Central memory CD4-positive, alpha-beta T cell (primary cell): Measurements from ENCODE around the gene TENM3.

Source experiments
- DNase-seq: peaks from one replicate; pipeline ENCODE4 v3.0.0; 2022

Gene TENM3

GRCh38 chr4:182827954-182828353 lies 584.8 kb downstream of the TENM3 start:
- DNase-seq: no peak

DNA sequence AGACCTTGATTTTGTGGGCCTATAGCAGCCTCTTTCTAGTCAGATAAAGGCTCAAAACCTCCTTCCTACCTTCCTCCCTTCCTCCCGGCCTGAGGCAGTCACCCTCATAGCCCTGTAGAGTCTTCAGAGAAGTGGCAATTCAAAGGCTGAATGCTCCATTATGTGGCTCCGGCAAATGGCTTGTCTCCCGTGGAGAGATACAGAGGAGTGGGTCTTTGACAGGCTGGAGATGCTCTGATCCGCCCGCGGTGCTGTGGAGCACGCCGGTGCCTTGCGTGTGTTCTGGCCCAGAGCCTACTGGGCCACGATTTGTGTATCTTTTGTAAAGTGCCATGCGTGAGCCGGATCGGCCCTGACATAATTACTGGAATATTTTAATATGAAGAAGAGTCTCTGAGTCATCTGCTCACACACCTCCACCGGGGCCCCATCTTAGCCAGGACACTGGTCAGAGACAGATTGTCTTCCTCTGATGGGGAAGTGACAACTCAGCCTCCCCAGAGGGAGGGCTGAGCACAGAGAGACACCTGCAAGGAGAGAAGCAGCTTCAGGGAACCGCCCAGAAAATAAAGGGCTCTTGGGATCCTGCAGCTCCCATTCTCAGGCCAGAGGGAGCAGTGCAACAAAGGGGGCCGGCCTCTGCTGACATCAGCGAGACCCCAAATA lies 585.3 kb downstream of the TENM3 start:
- no peak for DNase-seq

- no peak for DNase-seq
These were observed 586.0 kb downstream of the TENM3 start for GRCh38 chr4:182829196-182829595.

GRCh38 chr4:182831376-182831775 lies 588.2 kb downstream of the TENM3 start:
- no peak for DNase-seq

DNA sequence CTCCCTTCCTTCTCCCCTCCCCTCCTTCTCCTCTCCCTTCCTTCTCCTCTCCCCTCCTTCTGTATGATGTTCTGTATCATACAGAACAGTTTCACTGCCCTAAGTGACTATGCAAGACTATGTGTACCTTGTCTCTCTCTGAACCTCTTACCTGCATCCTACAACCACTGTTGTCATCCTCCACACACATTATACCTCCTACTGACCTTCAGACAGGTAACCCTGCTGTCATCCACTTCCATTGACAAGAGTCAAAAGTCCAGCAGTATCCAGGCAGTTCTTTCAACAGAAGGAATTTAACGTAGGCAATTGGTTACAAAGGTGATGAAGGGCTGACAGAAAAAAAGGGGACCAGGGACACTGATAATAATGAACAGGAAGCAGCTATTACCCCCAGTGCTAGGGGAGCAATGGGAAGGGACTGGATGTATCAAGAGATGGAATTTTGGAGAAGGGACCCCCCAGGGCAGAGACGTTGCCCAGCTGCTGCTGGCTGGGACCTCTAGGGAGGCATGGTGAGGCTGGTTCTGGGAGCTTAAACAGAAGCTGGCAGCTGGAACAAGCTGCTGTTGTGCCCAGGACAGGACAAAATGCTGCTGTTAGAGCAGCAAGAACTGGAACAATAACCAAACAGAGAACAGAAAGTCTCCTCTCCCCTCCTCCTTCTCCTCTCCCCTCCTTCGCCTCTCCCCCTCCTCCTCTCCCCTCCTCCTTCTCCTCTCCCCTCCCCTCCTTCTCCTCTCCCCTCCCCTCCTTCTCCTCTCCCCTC lies 589.3 kb downstream of the TENM3 start:
- DNase-seq: no peak

DNA sequence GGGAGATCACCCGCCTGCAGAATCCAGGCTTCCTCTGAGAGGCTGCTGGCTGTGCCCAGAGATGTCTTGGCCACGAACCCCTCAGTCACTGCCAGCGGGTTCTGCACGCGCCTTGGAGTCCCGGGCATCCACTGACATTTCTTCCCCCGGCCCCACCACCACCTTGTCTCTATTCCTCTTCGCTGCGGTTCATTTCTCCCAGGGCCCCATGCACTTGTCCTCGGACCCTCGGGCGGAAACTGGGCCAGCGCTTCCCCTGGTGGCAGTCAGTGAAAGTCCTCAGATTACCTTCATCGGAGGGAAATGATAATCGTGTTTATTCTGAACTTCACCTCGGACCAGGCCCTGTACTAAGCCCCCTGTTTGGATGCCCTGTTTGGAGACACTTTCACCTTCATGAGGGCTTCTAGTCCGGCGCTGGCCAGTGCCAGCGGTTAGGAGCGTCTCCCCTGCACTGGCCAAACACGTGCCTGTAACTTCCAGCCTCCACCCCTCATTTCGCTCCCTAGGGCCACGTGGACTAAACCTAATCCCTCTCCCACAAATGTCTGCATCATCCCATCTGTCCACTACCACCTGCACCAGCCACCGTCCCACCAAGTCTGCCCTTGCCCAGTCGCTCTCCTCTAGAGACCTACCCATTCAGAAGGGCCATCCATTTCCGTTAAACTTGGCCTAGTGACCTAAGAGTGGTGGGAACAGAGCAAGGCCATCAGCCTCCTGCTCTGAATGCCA lies 592.0 kb downstream of the TENM3 start:
- no peak for DNase-seq

- no peak for DNase-seq
These were observed 594.6 kb downstream of the TENM3 start for GRCh38 chr4:182837831-182838230.

- DNase-seq: no peak
These were observed 595.3 kb downstream of the TENM3 start for GRCh38 chr4:182838535-182838934.

DNA sequence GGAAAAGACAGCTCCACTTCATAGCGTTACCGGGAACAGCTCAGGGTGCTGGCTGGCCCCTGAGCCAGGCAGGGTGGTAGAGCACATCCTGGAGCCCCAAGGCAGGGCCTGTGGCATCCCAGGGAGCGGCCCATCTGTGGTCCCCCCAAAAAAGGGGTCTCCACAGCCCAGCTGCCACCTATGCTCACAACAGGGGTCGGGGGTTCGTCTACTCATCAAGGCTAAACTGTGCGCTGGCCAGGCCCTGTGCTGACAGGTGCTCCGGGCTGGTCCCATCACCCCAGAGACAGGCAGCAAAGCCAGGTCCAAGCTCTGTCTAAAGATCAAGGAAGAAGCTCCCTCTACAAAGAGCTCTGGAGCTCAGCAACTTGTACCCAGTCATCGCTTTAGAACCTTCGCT lies 596.1 kb downstream of the TENM3 start:
- DNase-seq: no peak

DNA sequence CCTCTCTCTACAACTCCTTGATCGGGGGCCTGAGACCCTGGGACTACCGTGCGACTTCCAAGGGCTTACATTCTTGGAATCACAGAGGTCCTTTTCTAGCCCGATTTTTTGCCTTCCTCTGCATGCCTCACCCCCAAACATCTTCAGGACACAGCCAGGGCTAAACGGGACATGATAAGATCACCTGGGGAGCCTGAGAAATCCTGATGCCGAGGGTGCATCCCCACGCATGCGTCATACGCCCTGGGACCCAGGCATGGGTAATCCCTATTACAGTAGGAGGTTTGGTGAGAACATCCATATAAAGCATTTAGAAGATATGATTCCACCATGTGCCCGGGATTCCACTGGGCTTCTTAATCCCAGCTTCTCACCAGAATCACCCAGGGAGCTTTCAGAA lies 596.9 kb downstream of the TENM3 start:
- DNase-seq: no peak

GRCh38 chr4:182842104-182842600 lies 599.0 kb downstream of the TENM3 start:
- no peak for DNase-seq

DNA sequence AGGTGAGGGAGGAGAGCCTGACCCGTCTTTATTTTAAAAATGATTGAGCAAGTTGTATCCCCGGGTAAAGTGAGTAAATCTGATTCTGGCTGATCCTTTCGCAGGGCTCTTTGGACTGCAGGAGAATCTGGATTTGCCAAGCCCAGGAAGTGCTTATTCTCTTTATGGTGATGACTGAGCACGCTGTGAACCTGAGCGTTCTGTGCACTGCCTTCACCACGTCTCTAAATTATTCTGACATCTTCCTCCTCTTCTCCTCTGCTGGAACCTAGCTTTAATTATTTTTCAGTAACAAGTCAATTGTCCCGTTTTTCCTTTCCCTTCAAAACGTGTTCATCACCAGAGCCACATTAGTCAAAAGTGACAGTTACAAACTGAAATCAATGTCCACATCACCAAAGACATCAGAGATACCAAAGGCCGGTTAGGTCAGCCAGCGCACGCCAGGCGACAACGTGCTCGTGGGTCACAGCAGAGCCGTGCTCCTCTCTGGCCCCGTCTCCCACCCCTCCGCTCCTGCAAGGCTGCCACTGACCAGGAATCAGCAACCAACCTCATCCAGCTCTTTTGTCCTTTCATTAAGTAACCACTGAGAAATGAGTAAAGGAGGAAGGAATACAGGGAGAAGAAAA lies 599.7 kb downstream of the TENM3 start:
- DNase-seq: no peak

DNA sequence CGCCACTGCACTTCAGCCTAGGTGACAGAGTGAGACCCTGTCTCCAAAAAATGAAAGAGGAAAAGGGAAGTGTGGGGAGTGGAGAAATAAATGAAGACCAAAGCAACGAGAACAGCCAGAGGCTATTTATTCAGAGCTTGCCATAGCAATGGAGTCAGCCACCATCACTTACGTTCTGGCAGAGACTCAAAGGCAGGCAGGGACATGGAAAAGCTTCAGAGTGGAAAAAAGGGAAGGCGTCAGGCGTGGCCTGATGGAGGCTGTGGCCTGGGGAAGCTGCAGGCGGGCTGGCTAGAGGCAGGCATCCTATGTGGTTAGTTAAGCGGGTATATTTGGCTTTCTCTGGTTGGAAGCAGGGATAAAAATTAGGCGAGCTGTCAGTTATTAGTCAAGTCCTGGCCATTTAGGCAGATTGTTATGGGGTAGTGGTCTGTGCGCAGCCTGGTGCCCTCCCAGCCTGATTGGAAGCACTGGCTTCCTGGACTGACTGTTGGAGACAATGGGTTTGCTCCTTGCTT lies 600.7 kb downstream of the TENM3 start:
- DNase-seq: no peak

- DNase-seq: no peak
These were observed 602.4 kb downstream of the TENM3 start for GRCh38 chr4:182845618-182846017.

GRCh38 chr4:182846036-182846435 lies 602.8 kb downstream of the TENM3 start:
- no peak for DNase-seq

GRCh38 chr4:182847576-182848450 lies 604.6 kb downstream of the TENM3 start:
- no peak for DNase-seq

DNA sequence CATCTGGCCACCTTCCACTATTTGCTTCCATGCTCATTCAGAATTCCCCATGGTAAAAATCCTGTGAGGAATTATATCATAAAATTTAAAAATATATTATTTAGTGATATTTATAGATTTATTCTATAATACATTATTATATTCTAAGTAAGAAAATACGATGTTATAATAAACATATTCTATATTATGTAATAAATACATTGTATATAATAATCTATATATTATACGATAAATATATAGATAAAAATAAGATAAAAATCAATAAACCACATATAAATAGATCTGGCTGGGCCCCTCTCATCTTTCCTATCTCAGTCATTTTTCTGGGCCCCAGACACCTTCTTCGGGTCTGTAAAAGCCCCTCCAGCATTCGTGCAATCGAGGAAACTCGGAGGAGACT lies 605.5 kb downstream of the TENM3 start:
- no peak for DNase-seq
